HG02943 (cell line): ENCODE measurements around the gene ORAI2.
A peak's percentile ranks its signal among the peaks of the same experiment; 100 is the strongest.
"Not testable (repeated sequence)": the region's sequence is repeated elsewhere in the genome, so short reads cannot be mapped to it uniquely, and the experiment has no call there.

Experiments
- ATAC-seq: cut with Tn5 transposase; IDR thresholded peaks from one replicate; pipeline ENCODE4 v1.9.1; 2021; ENCODE audit warnings: mild to moderate bottlenecking, low read depth, moderate library complexity; ENCODE audit not compliant: unreplicated experiment

Gene ORAI2

GRCh38 chr7:102493220-102493935 lies 60.0 kb downstream of the ORAI2 start:
- peak; percentile 48 for ATAC-seq

DNA sequence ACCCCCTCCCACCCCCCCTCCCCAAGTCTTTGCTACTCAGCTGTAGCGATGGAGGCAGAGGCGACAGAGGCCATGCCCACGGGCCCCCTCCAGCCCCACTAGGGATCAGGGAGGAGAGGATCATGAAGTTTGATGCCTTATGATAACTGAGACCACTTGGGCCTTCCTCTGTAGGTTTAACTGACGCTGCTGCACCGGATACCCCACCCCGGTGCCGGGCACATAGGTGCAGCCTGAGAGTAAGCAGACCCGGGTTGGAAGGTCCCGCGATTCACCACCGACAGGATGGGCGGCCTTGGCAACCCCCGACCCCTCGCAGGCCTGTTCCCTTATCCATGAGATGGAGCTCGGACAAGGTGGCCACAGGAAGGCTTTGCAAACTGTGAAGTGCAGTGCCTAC lies 60.7 kb downstream of the ORAI2 start:
- peak; percentile 5 for ATAC-seq

- ATAC-seq = peak; percentile 43
Measured at GRCh38 chr7:102494473-102495149, 61.2 kb downstream of the ORAI2 start.

GRCh38 chr7:102496861-102497260 lies 63.5 kb downstream of the ORAI2 start:
- ATAC-seq = not testable (repeated sequence)

DNA sequence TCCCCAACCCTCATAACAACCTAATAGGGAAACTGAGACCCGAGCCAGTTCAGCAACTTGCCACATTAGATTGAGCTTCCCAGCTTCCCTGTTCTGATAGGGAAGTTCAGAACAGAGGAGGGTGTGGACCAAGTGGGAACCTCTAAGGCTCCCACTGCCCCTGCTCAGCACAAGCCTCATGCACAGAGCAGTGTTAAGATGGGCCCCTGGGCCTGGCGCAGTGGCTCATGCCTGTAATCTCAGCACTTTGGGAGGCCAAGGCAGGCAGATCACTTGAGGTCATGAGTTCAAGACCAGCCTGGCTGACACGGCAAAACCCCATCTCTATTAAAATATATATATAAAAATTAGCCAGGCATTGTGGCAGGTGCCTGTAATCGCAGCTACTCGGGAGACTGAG lies 63.9 kb downstream of the ORAI2 start:
- not testable (repeated sequence) for ATAC-seq

GRCh38 chr7:102498321-102498720 lies 64.9 kb downstream of the ORAI2 start:
- not testable (repeated sequence) for ATAC-seq

- not testable (repeated sequence) for ATAC-seq
Measured at GRCh38 chr7:102503141-102503540, 69.8 kb downstream of the ORAI2 start.

GRCh38 chr7:102505298-102506185 lies 72.2 kb downstream of the ORAI2 start:
- not testable (repeated sequence) for ATAC-seq
